HG02852 (cell line): Measurements from ENCODE around the gene ARRDC4.

ENCODE experiments used
- ATAC-seq: cut with Tn5 transposase; IDR thresholded peaks from one replicate; pipeline ENCODE4 v1.9.1; 2021; ENCODE audit warnings: mild to moderate bottlenecking, moderate library complexity; ENCODE audit not compliant: unreplicated experiment

The ARRDC4 gene

DNA sequence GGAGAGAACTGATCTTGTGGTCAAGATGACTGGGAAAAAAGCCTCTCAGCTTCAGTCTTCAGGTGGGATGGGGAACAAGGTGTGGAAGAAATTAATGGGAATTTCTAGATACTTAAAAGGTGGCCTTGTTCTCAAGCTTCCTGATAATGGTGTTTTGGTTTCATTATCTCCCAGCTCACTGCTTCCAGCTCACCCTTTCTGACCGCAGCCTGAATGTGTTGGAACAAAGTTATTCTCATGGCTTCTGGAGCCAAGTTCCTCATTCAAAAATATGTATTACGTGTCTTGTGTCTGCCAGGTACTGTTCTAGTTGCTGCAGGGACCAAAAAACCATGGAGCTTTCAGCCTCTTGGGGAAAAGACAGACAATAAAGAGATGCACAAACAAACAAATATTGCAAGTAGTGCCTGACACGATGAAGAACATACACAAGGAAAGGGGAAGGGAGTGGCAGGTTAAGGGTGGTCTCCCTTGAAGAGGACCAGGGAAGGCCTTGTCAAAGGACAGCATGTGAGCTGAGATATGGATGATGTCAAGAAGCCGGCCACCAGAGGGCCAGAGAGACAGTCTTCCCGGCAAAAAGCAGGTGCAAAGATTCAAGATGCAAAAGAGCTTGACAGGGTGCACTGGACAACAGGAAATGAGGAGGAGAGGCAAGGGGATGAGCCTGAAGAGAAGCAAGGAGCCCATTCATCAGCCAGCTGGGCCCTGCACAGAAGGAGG is 35.5 kb downstream of the ARRDC4 start:
- no peak for ATAC-seq

GRCh38 chr15:97998307-97999071 is 38.0 kb downstream of the ARRDC4 start:
- no peak for ATAC-seq

GRCh38 chr15:98000249-98001203 is 40.0 kb downstream of the ARRDC4 start:
- ATAC-seq: no peak

DNA sequence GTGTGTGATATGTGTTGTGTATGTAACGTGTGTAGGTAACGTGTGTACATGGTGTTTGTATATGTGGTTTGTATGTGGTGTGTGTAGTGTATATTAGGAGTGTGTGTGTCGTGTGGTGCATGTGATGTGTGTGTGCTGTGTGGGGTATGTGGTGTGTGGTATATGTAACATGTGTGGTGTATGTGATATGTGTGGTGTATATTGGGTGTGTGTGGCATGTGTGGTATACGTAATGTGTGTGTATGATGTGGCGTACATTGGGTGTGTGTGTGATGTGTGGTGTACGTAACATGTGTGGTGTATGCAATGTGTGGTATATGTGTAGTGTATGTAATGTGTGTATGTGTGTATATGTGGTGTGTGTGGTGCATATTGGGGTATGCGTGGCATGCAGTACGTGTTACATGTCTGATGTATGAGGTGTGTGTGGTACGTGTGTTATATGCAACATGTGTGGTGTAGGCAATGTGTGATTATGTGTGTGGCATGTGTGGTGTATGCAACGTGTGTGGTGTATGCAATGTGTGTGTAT is 41.2 kb downstream of the ARRDC4 start:
- no peak for ATAC-seq

GRCh38 chr15:98002419-98002818 is 41.9 kb downstream of the ARRDC4 start:
- no peak for ATAC-seq

DNA sequence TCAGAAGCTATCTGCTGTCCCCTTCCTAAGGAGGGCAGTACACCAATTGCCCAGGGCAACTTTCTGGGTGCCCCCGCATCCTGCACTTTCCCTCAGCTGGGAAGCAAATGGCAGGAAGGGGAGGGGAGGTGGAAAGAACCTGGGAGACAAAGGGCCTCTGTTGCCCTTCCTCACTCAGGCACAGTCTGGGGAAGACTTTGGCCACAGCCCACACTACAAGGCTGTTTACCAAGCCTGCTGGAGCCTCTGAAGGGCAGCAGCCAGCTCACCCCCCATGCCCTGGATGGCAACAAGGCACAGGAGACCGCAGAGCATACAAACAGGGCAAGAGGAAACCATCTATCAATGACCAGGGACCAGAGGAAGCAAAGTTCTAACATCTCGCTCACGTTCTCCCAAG is 42.4 kb downstream of the ARRDC4 start:
- no peak for ATAC-seq

GRCh38 chr15:98003518-98003917 is 43.0 kb downstream of the ARRDC4 start:
- ATAC-seq: no peak

DNA sequence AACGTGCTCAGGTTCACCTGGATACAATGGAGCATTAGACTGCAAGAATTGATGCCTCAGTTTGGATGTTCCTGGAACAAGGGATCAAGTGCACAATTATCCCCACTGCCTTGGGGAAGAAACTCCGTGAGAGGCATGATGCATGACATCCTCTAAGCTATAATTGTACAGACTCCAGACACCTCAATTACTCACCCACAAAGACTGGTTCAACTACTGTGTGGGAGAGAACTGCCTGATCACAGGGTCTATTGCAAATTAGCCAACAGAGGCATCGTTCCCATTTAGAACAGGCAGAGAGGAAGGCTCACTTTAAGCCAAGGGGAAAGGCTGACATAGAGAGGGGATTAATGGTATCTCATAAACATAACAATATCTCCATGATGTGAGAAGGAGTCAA is 43.5 kb downstream of the ARRDC4 start:
- no peak for ATAC-seq

GRCh38 chr15:98005659-98006058 is 45.2 kb downstream of the ARRDC4 start:
- ATAC-seq: no peak

DNA sequence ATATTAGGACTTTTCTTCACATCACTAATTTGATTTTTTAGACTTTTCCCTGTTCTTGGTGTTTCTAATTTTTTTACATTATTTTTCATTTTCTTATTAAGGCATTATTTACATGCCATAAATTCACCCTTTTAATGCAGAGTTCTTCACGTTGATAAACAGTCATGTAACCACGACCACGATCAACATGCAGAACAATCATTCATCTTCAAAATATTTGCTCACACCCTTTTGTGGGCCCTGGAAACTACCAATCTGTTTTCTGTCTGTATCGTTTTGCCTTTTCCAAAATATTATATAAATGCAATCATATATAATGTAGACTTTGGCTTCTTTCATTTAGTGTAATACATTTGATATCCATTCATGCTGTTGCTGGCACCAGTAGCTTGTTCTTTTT is 48.7 kb downstream of the ARRDC4 start:
- no peak for ATAC-seq

DNA sequence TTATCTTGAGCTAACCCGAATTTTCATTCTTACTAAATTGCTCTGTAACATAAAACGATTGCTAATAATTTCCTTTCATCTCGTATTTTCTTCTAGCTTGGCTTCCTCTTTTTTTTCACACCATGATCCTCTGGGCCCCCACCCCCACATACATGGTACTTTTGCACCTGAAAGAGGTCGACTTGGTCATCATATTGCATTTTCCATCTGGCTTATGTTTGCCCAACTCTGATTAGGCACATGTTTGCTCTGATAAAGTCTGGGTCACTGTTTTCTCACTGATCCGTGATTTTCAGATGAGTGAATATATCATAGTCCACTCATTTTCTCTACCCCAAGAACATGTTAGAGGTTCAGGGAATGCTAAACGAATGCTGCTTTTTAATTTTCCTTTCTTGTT is 49.5 kb downstream of the ARRDC4 start:
- no peak for ATAC-seq

- ATAC-seq: no peak
These were observed 51.9 kb downstream of the ARRDC4 start for GRCh38 chr15:98012354-98012753.

DNA sequence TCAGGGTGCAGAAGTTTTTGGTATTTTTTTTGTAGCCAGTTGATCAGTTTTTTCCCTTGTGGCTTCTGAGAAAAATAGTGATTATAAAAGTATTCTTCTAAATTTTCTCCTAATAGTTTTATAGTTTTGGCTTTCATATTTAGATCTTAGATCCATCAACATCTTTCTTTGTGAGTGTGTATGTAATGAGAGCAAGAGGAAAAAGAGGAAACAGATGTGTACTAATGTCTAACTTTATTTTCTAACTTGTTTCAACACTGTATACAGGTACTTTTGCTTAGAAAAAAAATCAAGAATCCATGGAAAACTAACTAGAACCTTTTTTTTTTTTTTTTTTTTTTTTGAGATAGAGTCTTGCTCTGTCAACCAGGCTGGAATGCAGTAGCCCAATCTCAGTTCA is 53.1 kb downstream of the ARRDC4 start:
- ATAC-seq: no peak

- ATAC-seq: no peak
These were observed 56.9 kb downstream of the ARRDC4 start for GRCh38 chr15:98017150-98017964.

DNA sequence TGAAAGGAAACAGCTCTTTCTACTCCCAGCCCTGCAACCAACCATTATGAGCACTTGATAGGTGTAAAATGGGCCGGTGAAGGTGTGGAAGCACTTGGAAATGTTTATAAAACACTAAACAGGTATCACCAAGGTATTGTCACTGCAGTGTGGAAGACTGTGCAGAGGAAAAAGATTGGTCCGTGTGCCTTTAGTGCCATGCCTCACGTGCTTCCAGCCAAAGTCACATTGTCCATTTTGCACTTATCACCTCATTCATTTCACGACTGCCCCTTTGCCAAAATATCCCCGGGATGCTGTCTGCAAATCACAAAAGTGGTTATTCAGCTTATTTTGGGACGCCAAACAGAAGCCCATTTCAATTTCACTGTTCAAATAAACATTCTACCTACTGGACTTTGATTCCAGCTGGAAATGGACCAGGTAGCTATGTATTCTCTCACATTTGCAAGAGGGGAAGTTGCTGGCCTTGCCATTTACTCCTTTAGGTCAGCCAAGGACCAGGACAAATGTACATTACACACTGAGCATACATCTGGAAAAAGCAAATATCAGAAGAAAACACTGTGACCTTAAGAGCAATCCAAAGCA is 58.4 kb downstream of the ARRDC4 start:
- no peak for ATAC-seq
